A549 (cell line): ENCODE results near the gene GRK5. TPM values are rescaled to one million over a fixed set of nuclear protein-coding genes. Genes with fewer than 3 reads are reported as not detected.

Source experiments
- ATAC-seq, 2 experiments: fragments of 200-7000 bp in 1 of 2; fragments of >200 bp in 1 of 2; cut with Nextera tagmentation in 1 of 2; cut with Tn5 transposase in 1 of 2; 3 replicates each; pipeline versions ENCODE4 v1.8.0 to v1.9.1; 2018 to 2020; ENCODE audit warnings: mild to moderate bottlenecking in 1 of 2, moderate library complexity in 1 of 2
- CTCF ChIA-PET: fragments of 300-600 bp; sonication (Branson Sonifier 250); formaldehyde crosslinking; extraction: SDS; loops from one replicate; lab custom pipeline; 2021; ENCODE audit warnings: antibody characterized with exemption, inconsistent platforms; lab: Yijun Ruan, JAX
- POLR2A ChIA-PET: fragments of 350-600 bp; formaldehyde crosslinking; extraction: SDS; loops from one replicate; lab custom pipeline; 2021; ENCODE audit warnings: antibody characterized with exemption, inconsistent platforms; lab: Yijun Ruan, JAX
- DNase-seq, 2 experiments: peaks; one replicate each; pipeline versions ENCODE4 v3.0.0 to v3.0.0-alpha.2; 2011 to 2016; ENCODE audit warnings: low read depth in 1 of 2, low spot score in 1 of 2
- FAIRE-seq: peaks from 2 replicates; lab custom pipeline; 2011; peaks lifted over from hg19 to GRCh38; lab: Jason Lieb, UNC
- H3K27ac ChIP-seq, 2 experiments: fragments of >200 bp; sonication (Bioruptor Twin); formaldehyde crosslinking; 3 replicates each; pipeline ENCODE4 v1.5.1; 2016 to 2017
- H3K4me1 ChIP-seq: fragments of >200 bp; sonication (Bioruptor Twin); formaldehyde crosslinking; 3 replicates; pipeline ENCODE4 v1.6.1; 2016
- H3K4me2 ChIP-seq: fragments of >200 bp; sonication (Bioruptor Twin); formaldehyde crosslinking; 3 replicates; pipeline ENCODE4 v1.6.1; 2016
- H3K4me3 ChIP-seq: fragments of >200 bp; sonication (Bioruptor Twin); formaldehyde crosslinking; 3 replicates; pipeline ENCODE4 v1.5.1; 2016
- H3K9me3 ChIP-seq: fragments of >200 bp; sonication (Bioruptor Twin); formaldehyde crosslinking; 3 replicates; pipeline ENCODE4 v1.6.1; 2016
- CBX2 ChIP-seq: fragments of 200-600 bp; sonication (generic); IDR thresholded peaks from 2 replicates; pipeline ENCODE4 v1.6.1; 2016; ENCODE audit warnings: low read depth, mild to moderate bottlenecking, borderline replicate concordance
- CBX8 ChIP-seq: fragments of 200-600 bp; sonication (generic); IDR thresholded peaks from 2 replicates; pipeline ENCODE4 v1.6.1; 2016
- CEBPB ChIP-seq, 2 experiments: fragments of >200 bp in 1 of 2; sonication (Bioruptor Twin) in 1 of 2; formaldehyde crosslinking in 1 of 2; IDR thresholded peaks; 2 replicates each; pipeline ENCODE4 v1.6.1; 2012 to 2016
- EHF ChIP-seq: fragments of 250-450 bp; sonication (Bioruptor Pico); IDR thresholded peaks from 2 replicates; pipeline ENCODE4 v1.5.0; 2020; ENCODE audit warnings: mild to moderate bottlenecking
- EHMT2 ChIP-seq: fragments of 200-600 bp; sonication (generic); IDR thresholded peaks from 2 replicates; pipeline ENCODE4 v1.6.1; 2016; ENCODE audit warnings: antibody characterized with exemption, low read depth, mild to moderate bottlenecking, moderate library complexity
- EP300 ChIP-seq, 2 experiments: fragments of >200 bp; sonication (Bioruptor Twin); formaldehyde crosslinking; IDR thresholded peaks; 2 replicates in 1 of 2; 3 replicates in 1 of 2; pipeline ENCODE4 v1.6.1; 2016 to 2017
- FOSL2 ChIP-seq, 2 experiments: fragments of 450-650 bp in 1 of 2; fragments of >200 bp in 1 of 2; sonication (Bioruptor Twin) in 1 of 2; formaldehyde crosslinking; IDR thresholded peaks; 2 replicates each; pipeline versions ENCODE4 v1.5.0 to v1.6.1; 2016 to 2020; ENCODE audit warnings: mild to moderate bottlenecking in 1 of 2, moderate library complexity in 1 of 2
- GATA3 ChIP-seq: IDR thresholded peaks from 2 replicates; pipeline ENCODE4 v1.6.1; 2012; ENCODE audit warnings: borderline replicate concordance
- HEYL ChIP-seq: fragments of 250-450 bp; sonication (Bioruptor Pico); IDR thresholded peaks from 2 replicates; pipeline ENCODE4 v1.8.0; 2021; ENCODE audit warnings: mild to moderate bottlenecking, moderate library complexity
- HOXA7 ChIP-seq: fragments of 250-450 bp; sonication (Bioruptor Pico); IDR thresholded peaks from 2 replicates; pipeline ENCODE4 v1.5.0; 2020; ENCODE audit warnings: mild to moderate bottlenecking, moderate library complexity
- HOXB13 ChIP-seq: fragments of 250-450 bp; sonication (Bioruptor Pico); IDR thresholded peaks from 2 replicates; pipeline ENCODE4 v1.5.0; 2020; ENCODE audit warnings: low read depth, mild to moderate bottlenecking, moderate library complexity
- JUNB ChIP-seq: fragments of >200 bp; sonication (Bioruptor Twin); formaldehyde crosslinking; IDR thresholded peaks from 2 replicates; pipeline ENCODE4 v1.6.1; 2016
- KDM1A ChIP-seq: fragments of 200-600 bp; sonication (generic); IDR thresholded peaks from 2 replicates; pipeline ENCODE4 v1.6.1; 2016; ENCODE audit warnings: low read depth, mild to moderate bottlenecking
- KDM5A ChIP-seq: fragments of 200-600 bp; sonication (generic); IDR thresholded peaks from 2 replicates; pipeline ENCODE4 v1.6.1; 2016; ENCODE audit warnings: antibody characterized with exemption, mild to moderate bottlenecking
- MAZ ChIP-seq: fragments of 150-350 bp; IDR thresholded peaks from 2 replicates; pipeline ENCODE4 v1.6.1; 2014; ENCODE audit warnings: antibody characterized with exemption, low read depth, low read length, borderline replicate concordance
- MYC ChIP-seq: IDR thresholded peaks from 2 replicates; pipeline ENCODE4 v1.6.1; 2012; ENCODE audit warnings: mild to moderate bottlenecking, inconsistent platforms, low read length, improper control_type of control experiment, borderline replicate concordance
- NPAS2 ChIP-seq: fragments of 250-450 bp; sonication (Bioruptor Pico); IDR thresholded peaks from 2 replicates; pipeline ENCODE4 v1.8.0; 2022; ENCODE audit warnings: mild to moderate bottlenecking, moderate library complexity, borderline replicate concordance
- NR3C1 ChIP-seq: fragments of >200 bp; sonication (Bioruptor Twin); formaldehyde crosslinking; IDR thresholded peaks from 3 replicates; pipeline ENCODE4 v1.6.1; 2017
- PHF8 ChIP-seq: fragments of 200-600 bp; sonication (generic); IDR thresholded peaks from 2 replicates; pipeline ENCODE4 v1.6.1; 2016; ENCODE audit warnings: low read depth, mild to moderate bottlenecking, antibody characterized with exemption, moderate library complexity, borderline replicate concordance
- POLR2A ChIP-seq: IDR thresholded peaks from 2 replicates; pipeline ENCODE4 v1.6.1; 2012; ENCODE audit warnings: mild to moderate bottlenecking, low read length
- POLR2AphosphoS2 ChIP-seq: conservative IDR thresholded peaks from 2 replicates; pipeline ENCODE4 v1.6.1; 2012; ENCODE audit warnings: low read length, improper control_type of control experiment, inconsistent platforms
- RAD21 ChIP-seq, 2 experiments: fragments of >200 bp in 1 of 2; sonication (Bioruptor Twin) in 1 of 2; formaldehyde crosslinking in 1 of 2; IDR thresholded peaks in 1 of 2; conservative IDR thresholded peaks in 1 of 2; 2 replicates in 1 of 2; 3 replicates in 1 of 2; pipeline ENCODE4 v1.6.1; 2012 to 2018; ENCODE audit warnings: inconsistent platforms in 1 of 2
- RARB ChIP-seq: fragments of 250-450 bp; sonication (Bioruptor Pico); IDR thresholded peaks from 2 replicates; pipeline ENCODE4 v1.8.0; 2021; ENCODE audit warnings: mild to moderate bottlenecking, moderate library complexity
- RFX5 ChIP-seq: fragments of 450-650 bp; IDR thresholded peaks from 2 replicates; pipeline ENCODE4 v1.7.1; 2014; ENCODE audit warnings: antibody characterized with exemption, mild to moderate bottlenecking, moderate library complexity
- SREBF2 ChIP-seq: fragments of 450-650 bp; IDR thresholded peaks from 2 replicates; pipeline ENCODE4 v1.6.1; 2014; ENCODE audit warnings: mild to moderate bottlenecking, moderate library complexity
- TFCP2L1 ChIP-seq: fragments of 250-450 bp; sonication (Bioruptor Pico); IDR thresholded peaks from 2 replicates; pipeline ENCODE4 v1.5.0; 2021; ENCODE audit warnings: mild to moderate bottlenecking
- ZNF302 ChIP-seq: fragments of 250-450 bp; sonication (Bioruptor Pico); IDR thresholded peaks from 2 replicates; pipeline ENCODE4 v1.9.0; 2021; ENCODE audit warnings: inconsistent platforms, mild to moderate bottlenecking, moderate library complexity
- ZSCAN20 ChIP-seq: fragments of 250-450 bp; sonication (Bioruptor Pico); IDR thresholded peaks from 2 replicates; pipeline ENCODE4 v1.8.0; 2022; ENCODE audit warnings: mild to moderate bottlenecking, moderate library complexity
- WGBS: methylation state at CpG from one replicate; pipeline ENCODE4 v1.1.6; 2017; ENCODE audit errors: missing lambda C conversion rate; 5-methylcytosine and 5-hydroxymethylcytosine counted together
- polyA plus RNA-seq, 4 experiments: library from polyadenylated mRNA; depleted of rRNA in 3 of 4; stranded (reverse); fragments of >200 nt; fragmentation: RNase III in 1 of 4; extraction: RNeasy Plus Mini Kit Qiagen cat#74134 plus additional on column Dnase treatment in 1 of 4; gene quantifications; 2 replicates in 3 of 4; 3 replicates in 1 of 4; pipeline ENCODE4 v1.2.3, GENCODE V29; 2011 to 2017
- TF ChIP-seq, protein P1 (sequence below): fragments of 250-450 bp; sonication (Bioruptor Pico); IDR thresholded peaks from 2 replicates; pipeline ENCODE4 v1.5.0; 2021; ENCODE audit warnings: mild to moderate bottlenecking, moderate library complexity, borderline replicate concordance
- TF ChIP-seq, protein P2 (sequence below): fragments of >200 bp; sonication (Bioruptor Twin); formaldehyde crosslinking; IDR thresholded peaks from 3 replicates; pipeline ENCODE4 v1.6.1; 2016
- TF ChIP-seq, protein P3 (sequence below): fragments of >200 bp; sonication (Bioruptor Twin); formaldehyde crosslinking; IDR thresholded peaks from 2 replicates; pipeline ENCODE4 v1.6.1; 2016
- TF ChIP-seq, protein P4 (sequence below): fragments of >200 bp; sonication (Bioruptor Twin); formaldehyde crosslinking; IDR thresholded peaks from 3 replicates; pipeline ENCODE4 v1.5.1; 2016
- TF ChIP-seq, protein P5 (sequence below): fragments of 450-650 bp; IDR thresholded peaks from 2 replicates; pipeline ENCODE4 v1.6.1; 2014; ENCODE audit warnings: antibody characterized with exemption
- TF ChIP-seq, protein P6 (sequence below): IDR thresholded peaks from 2 replicates; pipeline ENCODE4 v1.6.1; 2012

Gene GRK5
- polyA plus RNA-seq, 2 of the 4 experiments (the other 2 are of a cell fraction): 5.0 to 7.9 TPM

DNA sequence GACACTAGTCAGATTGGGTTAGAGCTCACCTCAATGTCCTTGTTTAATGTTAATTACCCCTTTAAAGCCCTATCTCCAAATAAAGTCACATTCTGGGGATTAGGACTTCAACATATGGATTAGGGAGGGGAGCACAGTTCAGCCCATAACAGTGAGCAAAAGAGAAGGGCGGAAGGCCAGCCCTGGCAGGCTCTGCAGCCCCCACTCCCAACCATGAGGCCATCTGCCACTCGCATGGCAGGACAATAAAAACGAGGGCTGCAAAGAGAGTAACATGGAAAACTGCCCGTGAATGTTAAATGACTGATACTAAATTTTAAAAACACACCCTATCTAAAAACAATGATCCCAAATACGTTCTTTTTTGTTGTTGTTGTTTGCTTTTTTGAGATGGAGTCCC, 296.4 kb downstream of the GRK5 start (continued):
- TF ChIP-seq, protein P1, sequence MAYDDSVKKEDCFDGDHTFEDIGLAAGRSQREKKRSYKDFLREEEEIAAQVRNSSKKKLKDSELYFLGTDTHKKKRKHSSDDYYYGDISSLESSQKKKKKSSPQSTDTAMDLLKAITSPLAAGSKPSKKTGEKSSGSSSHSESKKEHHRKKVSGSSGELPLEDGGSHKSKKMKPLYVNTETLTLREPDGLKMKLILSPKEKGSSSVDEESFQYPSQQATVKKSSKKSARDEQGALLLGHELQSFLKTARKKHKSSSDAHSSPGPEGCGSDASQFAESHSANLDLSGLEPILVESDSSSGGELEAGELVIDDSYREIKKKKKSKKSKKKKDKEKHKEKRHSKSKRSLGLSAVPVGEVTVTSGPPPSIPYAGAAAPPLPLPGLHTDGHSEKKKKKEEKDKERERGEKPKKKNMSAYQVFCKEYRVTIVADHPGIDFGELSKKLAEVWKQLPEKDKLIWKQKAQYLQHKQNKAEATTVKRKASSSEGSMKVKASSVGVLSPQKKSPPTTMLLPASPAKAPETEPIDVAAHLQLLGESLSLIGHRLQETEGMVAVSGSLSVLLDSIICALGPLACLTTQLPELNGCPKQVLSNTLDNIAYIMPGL (CRISPR knock-in tag): no peak
- TF ChIP-seq MAZ (no peak), ZSCAN20 (no peak), PHF8 (no peak), EHF (no peak), FOSL2 (IDR thresholded peaks at IDR 0.05) (no peak), FOSL2 (CRISPR knock-in tag; IDR thresholded peaks at IDR 0.05) (no peak), SREBF2 (no peak)
- TF ChIP-seq, protein P2, sequence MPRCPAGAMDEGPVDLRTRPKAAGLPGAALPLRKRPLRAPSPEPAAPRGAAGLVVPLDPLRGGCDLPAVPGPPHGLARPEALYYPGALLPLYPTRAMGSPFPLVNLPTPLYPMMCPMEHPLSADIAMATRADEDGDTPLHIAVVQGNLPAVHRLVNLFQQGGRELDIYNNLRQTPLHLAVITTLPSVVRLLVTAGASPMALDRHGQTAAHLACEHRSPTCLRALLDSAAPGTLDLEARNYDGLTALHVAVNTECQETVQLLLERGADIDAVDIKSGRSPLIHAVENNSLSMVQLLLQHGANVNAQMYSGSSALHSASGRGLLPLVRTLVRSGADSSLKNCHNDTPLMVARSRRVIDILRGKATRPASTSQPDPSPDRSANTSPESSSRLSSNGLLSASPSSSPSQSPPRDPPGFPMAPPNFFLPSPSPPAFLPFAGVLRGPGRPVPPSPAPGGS: no peak
- TF ChIP-seq, protein P3, sequence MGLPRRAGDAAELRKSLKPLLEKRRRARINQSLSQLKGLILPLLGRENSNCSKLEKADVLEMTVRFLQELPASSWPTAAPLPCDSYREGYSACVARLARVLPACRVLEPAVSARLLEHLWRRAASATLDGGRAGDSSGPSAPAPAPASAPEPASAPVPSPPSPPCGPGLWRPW: no peak

DNA sequence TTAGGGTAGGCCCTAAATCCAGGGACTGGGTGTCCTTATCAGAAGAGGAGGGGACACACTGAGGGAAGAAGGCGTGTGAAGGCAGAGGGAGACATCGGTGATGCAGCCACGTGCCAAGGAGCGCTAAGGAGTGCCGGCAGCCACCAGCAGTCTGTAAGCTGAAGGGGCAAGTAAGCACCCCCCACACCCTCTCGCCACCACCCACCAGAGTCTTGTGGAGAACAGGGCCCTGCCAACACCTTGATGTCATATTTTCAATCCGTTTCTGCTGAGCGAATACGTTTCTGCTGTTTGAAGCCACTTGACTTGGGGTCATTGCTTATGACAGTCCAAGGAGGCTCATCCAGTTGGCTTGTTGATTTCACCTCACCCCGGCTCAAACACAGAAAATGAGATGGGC, 297.3 kb downstream of the GRK5 start:
- Histone ChIP-seq H3K4me2 (no peak overlapping the region), H3K4me3 (no peak overlapping the region), H3K9me3 (no peaks in the 10 kb centered on the region), H3K4me1 (no peaks in the 10 kb centered on the region), H3K27ac (no peak overlapping the region)
- 90% methylated on average over 10 of the region's 10 CpGs for WGBS
- DNase-seq (no peak), FAIRE-seq (no peak), ATAC-seq (no peak; a peak in 1 of 6 replicates)
- TF ChIP-seq EHF (no peak), EP300 (IDR thresholded peaks at IDR 0.05) (no peak), POLR2A (no peak), NPAS2 (CRISPR knock-in tag) (no peak), CBX2 (no peak), POLR2AphosphoS2 (no peak), ZSCAN20 (no peak), RFX5 (no peak), HEYL (no peak), CEBPB (IDR thresholded peaks at IDR 0.05) (no peak), NR3C1 (no peak), ZNF302 (no peak), EHMT2 (no peak)
- ChIA-PET CTCF (no interaction called here), POLR2A (no interaction called here)

DNA sequence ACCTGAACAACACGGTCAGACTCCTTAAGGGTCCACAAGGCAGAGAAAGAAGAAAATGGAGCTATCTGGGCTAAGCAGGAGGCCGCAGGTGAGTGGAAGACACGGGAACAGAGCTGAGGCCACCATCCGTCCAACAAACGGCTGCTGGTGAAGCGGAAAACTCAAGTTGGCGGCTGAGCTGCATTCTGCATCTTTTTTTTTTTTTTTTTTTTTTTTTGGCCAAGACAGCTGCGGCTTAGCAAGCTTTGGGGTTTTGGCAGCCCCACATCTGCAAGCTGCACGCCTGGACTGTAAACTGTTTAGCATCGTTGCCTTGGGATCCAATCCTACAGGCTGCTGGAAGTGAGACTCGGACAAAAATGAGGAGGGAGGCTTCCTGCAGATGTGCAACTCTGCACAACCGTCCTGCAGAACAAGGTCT, 297.8 kb downstream of the GRK5 start:
- WGBS: 87% methylated on average over 12 of the region's 12 CpGs
- Histone ChIP-seq H3K9me3 (no peaks in the 10 kb centered on the region), H3K27ac (no peak overlapping the region), H3K4me1 (no peaks in the 10 kb centered on the region), H3K4me3 (no peak overlapping the region)
- ATAC-seq (no peak), FAIRE-seq (no peak), DNase-seq (no peak)
- ChIA-PET POLR2A (no interaction called here), CTCF (no interaction called here)
- TF ChIP-seq GATA3 (no peak), TFCP2L1 (CRISPR knock-in tag) (no peak), CBX8 (no peak), POLR2A (no peak), KDM1A (no peak), RARB (CRISPR knock-in tag) (no peak), HOXB13 (no peak), SREBF2 (no peak), HOXA7 (no peak), NPAS2 (CRISPR knock-in tag) (no peak), EHF (no peak), JUNB (no peak), KDM5A (no peak), MYC (no peak), RAD21 (conservative IDR thresholded peaks at IDR 0.05 in 1 of 2, IDR thresholded peaks at IDR 0.05 in 1 of 2) (no peak)
- TF ChIP-seq, protein P4, sequence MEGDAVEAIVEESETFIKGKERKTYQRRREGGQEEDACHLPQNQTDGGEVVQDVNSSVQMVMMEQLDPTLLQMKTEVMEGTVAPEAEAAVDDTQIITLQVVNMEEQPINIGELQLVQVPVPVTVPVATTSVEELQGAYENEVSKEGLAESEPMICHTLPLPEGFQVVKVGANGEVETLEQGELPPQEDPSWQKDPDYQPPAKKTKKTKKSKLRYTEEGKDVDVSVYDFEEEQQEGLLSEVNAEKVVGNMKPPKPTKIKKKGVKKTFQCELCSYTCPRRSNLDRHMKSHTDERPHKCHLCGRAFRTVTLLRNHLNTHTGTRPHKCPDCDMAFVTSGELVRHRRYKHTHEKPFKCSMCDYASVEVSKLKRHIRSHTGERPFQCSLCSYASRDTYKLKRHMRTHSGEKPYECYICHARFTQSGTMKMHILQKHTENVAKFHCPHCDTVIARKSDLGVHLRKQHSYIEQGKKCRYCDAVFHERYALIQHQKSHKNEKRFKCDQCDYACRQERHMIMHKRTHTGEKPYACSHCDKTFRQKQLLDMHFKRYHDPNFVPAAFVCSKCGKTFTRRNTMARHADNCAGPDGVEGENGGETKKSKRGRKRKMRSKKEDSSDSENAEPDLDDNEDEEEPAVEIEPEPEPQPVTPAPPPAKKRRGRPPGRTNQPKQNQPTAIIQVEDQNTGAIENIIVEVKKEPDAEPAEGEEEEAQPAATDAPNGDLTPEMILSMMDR: no peak
- TF ChIP-seq, protein P5, sequence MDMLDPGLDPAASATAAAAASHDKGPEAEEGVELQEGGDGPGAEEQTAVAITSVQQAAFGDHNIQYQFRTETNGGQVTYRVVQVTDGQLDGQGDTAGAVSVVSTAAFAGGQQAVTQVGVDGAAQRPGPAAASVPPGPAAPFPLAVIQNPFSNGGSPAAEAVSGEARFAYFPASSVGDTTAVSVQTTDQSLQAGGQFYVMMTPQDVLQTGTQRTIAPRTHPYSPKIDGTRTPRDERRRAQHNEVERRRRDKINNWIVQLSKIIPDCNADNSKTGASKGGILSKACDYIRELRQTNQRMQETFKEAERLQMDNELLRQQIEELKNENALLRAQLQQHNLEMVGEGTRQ: no peak
- TF ChIP-seq, protein P6, sequence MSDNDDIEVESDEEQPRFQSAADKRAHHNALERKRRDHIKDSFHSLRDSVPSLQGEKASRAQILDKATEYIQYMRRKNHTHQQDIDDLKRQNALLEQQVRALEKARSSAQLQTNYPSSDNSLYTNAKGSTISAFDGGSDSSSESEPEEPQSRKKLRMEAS: no peak
- TF ChIP-seq, all 56 proteins: peak for 0
- no peak overlapping the region for H3K4me2 ChIP-seq
